CD4-positive, alpha-beta T cell (primary cell): Measurements from ENCODE around the gene DHCR7. TPM values are rescaled to one million over a fixed set of nuclear protein-coding genes. Genes with fewer than 3 reads are reported as not detected.

ENCODE experiments used
- ATAC-seq: fragments of 200-7000 bp; cut with Tn5 transposase; one replicate; pipeline ENCODE4 v1.10.0; 2022; ENCODE audit warnings: mild to moderate bottlenecking; ENCODE audit not compliant: poor library complexity
- CTCF ChIA-PET: fragments of 350-600 bp; sonication (Branson Sonifier 250); formaldehyde crosslinking; loops from one replicate; lab custom pipeline; 2021; ENCODE audit warnings: antibody characterized with exemption, inconsistent platforms; lab: Charles Lee
- POLR2A ChIA-PET: fragments of 350-600 bp; sonication (Branson Sonifier 250); formaldehyde crosslinking; loops from one replicate; lab custom pipeline; 2021; ENCODE audit warnings: antibody characterized with exemption, inconsistent platforms; lab: Charles Lee
- DNase-seq, 14 experiments: peaks; one replicate each; pipeline ENCODE4 v3.0.0-alpha.2; 2013 to 2020; ENCODE audit warnings: mixed read lengths in 2 of 14
- H3K27ac ChIP-seq, 2 donors: one replicate each; pipeline versions ENCODE4 v1.5.1 to v1.7.0; 2013; ENCODE audit warnings: low read length in 2 of 2, low read depth in 1 of 2, mild to moderate bottlenecking in 1 of 2
- H3K27me3 ChIP-seq, 2 experiments: 1 replicate in 1 of 2; 2 replicates in 1 of 2; pipeline versions ENCODE4 v1.6.1 to v1.7.0; 2013; ENCODE audit warnings: low read length in 2 of 2, control low read depth in 1 of 2, mild to moderate bottlenecking in 1 of 2, moderate library complexity in 1 of 2; ENCODE audit not compliant: insufficient read depth in 2 of 2, control insufficient read depth in 1 of 2
- H3K36me3 ChIP-seq: one replicate; pipeline ENCODE4 v1.6.1; 2013; ENCODE audit warnings: low read length, control low read depth; ENCODE audit not compliant: insufficient read depth
- H3K4me1 ChIP-seq: one replicate; pipeline ENCODE4 v1.6.1; 2013; ENCODE audit warnings: low read length, control low read depth; ENCODE audit not compliant: insufficient read depth
- H3K4me3 ChIP-seq: one replicate; pipeline ENCODE4 v1.5.1; 2013; ENCODE audit warnings: mild to moderate bottlenecking, low read length, moderate library complexity
- H3K9me3 ChIP-seq, 2 experiments: 1 replicate in 1 of 2; 2 replicates in 1 of 2; pipeline versions ENCODE4 v1.6.1 to v1.7.0; 2013; ENCODE audit warnings: low read length in 2 of 2, mild to moderate bottlenecking in 2 of 2, control low read depth in 1 of 2, moderate library complexity in 1 of 2; ENCODE audit not compliant: control insufficient read depth in 1 of 2, insufficient read depth in 1 of 2
- H3K27ac Mint-ChIP-seq: one replicate; pipeline ENCODE4 v1.8.0; 2020; ENCODE audit warnings: mixed read lengths
- H3K27me3 Mint-ChIP-seq: one replicate; pipeline ENCODE4 v1.8.0; 2021; ENCODE audit warnings: mixed read lengths
- H3K36me3 Mint-ChIP-seq: one replicate; pipeline ENCODE4 v1.8.0; 2021; ENCODE audit warnings: low read depth, mixed read lengths
- H3K4me1 Mint-ChIP-seq: one replicate; pipeline ENCODE4 v1.8.0; 2021; ENCODE audit warnings: low read depth, mixed read lengths
- H3K4me3 Mint-ChIP-seq: one replicate; pipeline ENCODE4 v1.8.0; 2020; ENCODE audit warnings: mild to moderate bottlenecking, mixed read lengths
- H3K9me3 Mint-ChIP-seq: one replicate; pipeline ENCODE4 v1.8.0; 2020; ENCODE audit warnings: mixed read lengths
- intact Hi-C, 2 experiments: fragments of 100-400 bp; cut with DNase I in 1 of 2; cut with micrococcal nuclease in 1 of 2; formaldehyde crosslinking; loops; one replicate each; pipeline versions ENCODE4 v1.15.1 to v1.9.0; 2023 to 2025; cut with DNase I, micrococcal nuclease
- total RNA-seq, 174 experiments: library from RNA in 2 of 174; stranded (reverse) in 2 of 174; gene quantifications; one replicate each; pipeline ENCODE4 v1.2.3 and lab custom pipeline; 2021 to 2026
- TF ChIP-seq, protein P1 (sequence below): fragments of 200-600 bp; IDR thresholded peaks from one replicate; pipeline ENCODE4 v1.8.0; 2022; ENCODE audit warnings: antibody characterized with exemption, mild to moderate bottlenecking

DHCR7 gene
- total RNA-seq, 2 experiments from 2014 or later, result 30.2 to 30.6 TPM

GRCh38 chr11:71414645-71415044, 33.5 kb downstream of the DHCR7 start:
- Histone ChIP-seq H3K36me3 (no peaks in the 10 kb centered on the region), H3K4me3 (no peak overlapping the region), H3K27ac (no peak overlapping the region), H3K27me3 (no peaks in the 10 kb centered on the region), H3K9me3 (no peaks in the 10 kb centered on the region), H3K4me1 (no peaks in the 10 kb centered on the region)
- Mint-ChIP-seq H3K4me3 (no peak overlapping the region), H3K27me3 (peaks cover 23% of the 10 kb centered on the region), H3K36me3 (no peaks in the 10 kb centered on the region), H3K4me1 (no peaks in the 10 kb centered on the region), H3K9me3 (no peaks in the 10 kb centered on the region), H3K27ac (no peak overlapping the region)
- no peak for ATAC-seq
- intact Hi-C loops, result no loop called here
- ChIA-PET CTCF (no interaction called here), POLR2A (no interaction called here)
- TF ChIP-seq, protein P1, sequence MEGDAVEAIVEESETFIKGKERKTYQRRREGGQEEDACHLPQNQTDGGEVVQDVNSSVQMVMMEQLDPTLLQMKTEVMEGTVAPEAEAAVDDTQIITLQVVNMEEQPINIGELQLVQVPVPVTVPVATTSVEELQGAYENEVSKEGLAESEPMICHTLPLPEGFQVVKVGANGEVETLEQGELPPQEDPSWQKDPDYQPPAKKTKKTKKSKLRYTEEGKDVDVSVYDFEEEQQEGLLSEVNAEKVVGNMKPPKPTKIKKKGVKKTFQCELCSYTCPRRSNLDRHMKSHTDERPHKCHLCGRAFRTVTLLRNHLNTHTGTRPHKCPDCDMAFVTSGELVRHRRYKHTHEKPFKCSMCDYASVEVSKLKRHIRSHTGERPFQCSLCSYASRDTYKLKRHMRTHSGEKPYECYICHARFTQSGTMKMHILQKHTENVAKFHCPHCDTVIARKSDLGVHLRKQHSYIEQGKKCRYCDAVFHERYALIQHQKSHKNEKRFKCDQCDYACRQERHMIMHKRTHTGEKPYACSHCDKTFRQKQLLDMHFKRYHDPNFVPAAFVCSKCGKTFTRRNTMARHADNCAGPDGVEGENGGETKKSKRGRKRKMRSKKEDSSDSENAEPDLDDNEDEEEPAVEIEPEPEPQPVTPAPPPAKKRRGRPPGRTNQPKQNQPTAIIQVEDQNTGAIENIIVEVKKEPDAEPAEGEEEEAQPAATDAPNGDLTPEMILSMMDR, result no peak
- no peak for DNase-seq

DNA sequence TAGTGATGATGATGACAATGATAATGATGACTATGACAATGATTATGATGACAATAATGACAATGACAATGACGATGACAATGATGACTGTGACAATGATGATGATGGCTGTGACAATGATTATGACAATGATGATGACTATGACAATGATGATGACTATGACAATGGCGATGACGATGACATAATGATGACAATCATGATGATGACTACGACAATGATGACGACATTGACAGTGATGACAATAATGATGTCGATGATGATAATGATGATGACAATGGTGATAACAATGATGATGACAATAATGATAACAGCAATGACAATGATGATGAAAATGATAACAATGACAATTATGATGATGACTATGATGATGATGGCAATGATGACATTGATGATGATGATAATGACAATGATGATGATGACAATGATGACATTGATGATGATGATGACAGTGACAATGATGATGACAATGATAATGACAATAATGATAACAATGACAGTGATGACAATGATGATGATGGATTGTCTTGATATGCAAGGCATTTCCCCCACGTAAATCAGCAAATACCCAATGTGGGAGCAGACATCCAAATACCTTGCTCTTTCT, 37.7 kb downstream of the DHCR7 start:
- ChIA-PET POLR2A (no interaction called here), CTCF (no interaction called here)
- no peaks in the 10 kb centered on the region for H3K4me1 ChIP-seq
- intact Hi-C loops, result no loop called here
- H3K27me3 Mint-ChIP-seq, result peaks cover 23% of the 10 kb centered on the region
- no peak for DNase-seq
- H3K9me3 ChIP-seq, result no peaks in the 10 kb centered on the region
- no peak overlapping the region for H3K27ac Mint-ChIP-seq
- no peak overlapping the region for H3K4me3 ChIP-seq
- ATAC-seq, result no peak
- no peaks in the 10 kb centered on the region for H3K27me3 ChIP-seq
- H3K4me1 Mint-ChIP-seq, result no peaks in the 10 kb centered on the region
- H3K27ac ChIP-seq, result no peak overlapping the region
- no peak overlapping the region for H3K4me3 Mint-ChIP-seq
- no peaks in the 10 kb centered on the region for H3K9me3 Mint-ChIP-seq
- no peaks in the 10 kb centered on the region for H3K36me3 ChIP-seq
- TF ChIP-seq, protein P1, result no peak
- H3K36me3 Mint-ChIP-seq, result no peaks in the 10 kb centered on the region

DNA sequence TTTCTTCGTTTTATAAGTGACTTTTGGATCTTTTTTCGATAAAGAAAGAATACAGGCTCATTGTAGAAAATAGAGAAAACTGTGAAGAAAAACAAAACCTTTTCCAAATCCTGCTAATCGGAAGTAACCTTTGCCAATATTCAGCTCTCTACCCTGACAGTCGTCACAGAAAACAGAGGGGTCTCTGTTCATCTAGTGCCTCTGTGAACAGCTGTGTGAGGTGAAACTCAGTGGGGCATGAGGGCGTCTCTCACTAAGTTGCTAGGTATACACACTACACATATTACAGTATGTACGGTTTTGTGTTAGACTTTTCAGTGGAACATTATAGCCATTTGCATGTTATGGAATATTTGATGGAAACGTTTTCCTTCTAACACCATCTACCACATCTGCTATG, 39.4 kb downstream of the DHCR7 start:
- H3K27ac Mint-ChIP-seq, result no peak overlapping the region
- Histone ChIP-seq H3K9me3 (peaks cover 0 to 5% of the 10 kb centered on the region in 2 experiments), H3K27me3 (no peaks in the 10 kb centered on the region), H3K4me3 (no peak overlapping the region), H3K27ac (no peak overlapping the region), H3K36me3 (no peaks in the 10 kb centered on the region), H3K4me1 (no peaks in the 10 kb centered on the region)
- peaks cover 2% of the 10 kb centered on the region for H3K9me3 Mint-ChIP-seq
- no peak for DNase-seq
- intact Hi-C loops, result no loop called here
- H3K4me3 Mint-ChIP-seq, result no peak overlapping the region
- TF ChIP-seq, protein P1, result no peak
- peaks cover 14% of the 10 kb centered on the region for H3K27me3 Mint-ChIP-seq
- no peaks in the 10 kb centered on the region for H3K36me3 Mint-ChIP-seq
- no peak for ATAC-seq
- ChIA-PET POLR2A (interaction anchor here (0.7 kb wide), 1 partner anchor 44 kb away, joined by 3 read pairs; no protein-coding TSS in a partner anchor), CTCF (no interaction called here)
- no peaks in the 10 kb centered on the region for H3K4me1 Mint-ChIP-seq
